CD4-positive, alpha-beta T cell treated with Interleukin-6 at 100 ng/mL for 8 hours (primary cell): ENCODE results near the gene RHOV.

ENCODE experiments used
- DNase-seq: peaks from one replicate; pipeline ENCODE4 v3.0.0-alpha.2; 2020; ENCODE audit warnings: mixed read lengths, low spot score

The RHOV gene

GRCh38 chr15:40845036-40845435, 29.0 kb downstream of the RHOV start:
- DNase-seq = no peak

- DNase-seq = peak; percentile 14
Measured at GRCh38 chr15:40844696-40845030, 29.4 kb downstream of the RHOV start.

DNA sequence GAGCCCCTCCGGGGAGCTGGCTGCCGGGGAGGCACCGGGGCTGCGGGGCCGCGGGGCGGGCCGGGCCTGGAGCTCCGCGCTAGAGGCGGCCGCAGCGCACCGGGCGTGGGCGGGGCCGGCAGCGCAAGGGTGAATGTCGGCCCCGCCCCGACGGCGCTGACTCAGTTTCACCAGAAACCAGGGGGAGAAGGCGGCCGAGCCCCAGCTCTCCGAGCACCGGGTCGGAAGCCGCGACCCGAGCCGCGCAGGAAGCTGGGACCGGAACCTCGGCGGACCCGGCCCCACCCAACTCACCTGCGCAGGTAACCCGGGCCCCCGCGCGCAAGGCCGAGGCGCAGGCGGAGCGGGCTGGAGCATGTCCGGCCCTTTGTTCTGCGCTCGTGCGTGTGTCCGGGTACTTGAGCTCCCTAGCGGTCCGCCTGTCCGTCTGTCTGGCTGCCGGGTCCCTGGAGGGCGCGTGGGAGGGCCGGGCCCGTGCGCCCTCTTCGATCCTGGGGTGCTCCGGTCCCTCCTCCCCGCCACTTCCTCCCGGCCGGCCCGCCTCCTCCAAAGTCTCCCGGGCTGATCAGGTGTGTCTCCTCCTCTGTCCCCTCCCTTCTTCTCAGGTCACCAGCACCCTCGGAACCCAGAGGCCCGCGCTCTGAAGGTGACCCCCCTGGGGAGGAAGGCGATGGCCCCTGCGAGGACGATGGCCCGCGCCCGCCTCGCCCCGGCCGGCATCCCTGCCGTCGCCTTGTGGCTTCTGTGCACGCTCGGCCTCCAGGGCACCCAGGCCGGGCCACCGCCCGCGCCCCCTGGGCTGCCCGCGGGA, 29.9 kb downstream of the RHOV start, which contains the start of gene SPINT1:
SPINT1 (plus strand) TSS at position 164 of the 811 bp plus-strand sequence; CDS start at position 671, 507 bp downstream.
- peak; percentile 25 for DNase-seq

- DNase-seq = no peak
Measured at GRCh38 chr15:40843261-40843884, 30.7 kb downstream of the RHOV start.

- no peak for DNase-seq
Measured at GRCh38 chr15:40841741-40842140, 32.3 kb downstream of the RHOV start.

DNA sequence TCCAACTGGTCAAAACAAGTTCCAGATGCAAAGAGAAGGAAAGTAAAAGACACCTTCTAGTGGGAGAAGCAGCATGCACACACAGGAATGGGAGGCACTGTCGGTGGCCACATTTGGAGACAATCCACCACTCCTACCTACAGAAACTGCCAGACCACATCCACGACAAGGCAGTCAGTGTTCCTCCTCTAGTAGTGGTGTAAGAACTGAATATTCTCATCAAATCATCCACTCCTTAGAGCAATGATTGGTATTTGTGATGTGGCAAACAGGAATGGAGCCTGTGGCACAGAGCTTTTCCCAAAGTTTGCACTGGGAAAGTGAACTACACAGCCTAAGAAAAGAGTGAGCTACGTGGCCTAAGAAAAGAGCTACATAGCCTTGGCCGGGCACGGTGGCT, 35.3 kb downstream of the RHOV start:
- DNase-seq = no peak

DNA sequence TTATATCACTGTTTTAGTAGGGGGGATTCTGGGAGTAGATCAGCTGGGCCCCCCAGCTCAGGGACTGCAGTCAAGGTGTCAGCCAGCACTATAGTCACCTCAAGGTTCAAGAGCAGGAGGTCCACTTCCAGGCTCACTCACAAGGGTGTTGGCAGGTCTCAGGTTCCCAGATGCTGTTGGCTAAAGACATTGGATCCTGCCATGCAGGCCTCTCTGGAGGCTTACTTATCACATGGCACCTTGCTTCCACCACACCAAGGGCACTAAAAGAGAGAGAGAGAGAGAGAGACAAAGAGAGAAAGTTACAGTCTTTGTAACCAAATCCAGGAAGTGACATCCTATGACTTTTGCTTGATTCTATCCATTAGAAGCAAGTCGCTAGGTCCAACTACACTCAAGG, 38.0 kb downstream of the RHOV start:
- DNase-seq = no peak

GRCh38 chr15:40832903-40833302, 41.1 kb downstream of the RHOV start:
- no peak for DNase-seq

DNA sequence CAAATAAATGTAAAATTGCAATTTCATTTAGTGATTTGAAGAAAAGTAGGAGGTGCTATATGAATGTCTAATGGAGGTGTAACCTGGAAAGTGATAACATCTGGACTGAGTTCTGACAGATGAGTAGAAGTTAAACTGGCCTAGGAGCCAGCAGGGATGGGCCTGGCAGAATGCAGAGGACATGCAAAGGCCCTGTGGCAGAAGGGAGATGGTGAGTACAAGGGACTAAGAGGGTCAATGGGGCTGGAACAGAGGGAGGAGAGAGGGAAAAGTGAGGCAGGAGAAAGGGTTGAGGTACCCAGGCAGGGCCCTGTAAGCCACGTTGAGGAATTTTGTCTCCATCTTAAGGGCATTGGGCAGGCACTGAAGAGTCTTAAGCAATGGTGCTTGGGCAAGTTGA, 42.2 kb downstream of the RHOV start:
- DNase-seq = no peak

- no peak for DNase-seq
Measured at GRCh38 chr15:40830884-40831283, 43.1 kb downstream of the RHOV start.

- no peak for DNase-seq
Measured at GRCh38 chr15:40829115-40829514, 44.9 kb downstream of the RHOV start.

DNA sequence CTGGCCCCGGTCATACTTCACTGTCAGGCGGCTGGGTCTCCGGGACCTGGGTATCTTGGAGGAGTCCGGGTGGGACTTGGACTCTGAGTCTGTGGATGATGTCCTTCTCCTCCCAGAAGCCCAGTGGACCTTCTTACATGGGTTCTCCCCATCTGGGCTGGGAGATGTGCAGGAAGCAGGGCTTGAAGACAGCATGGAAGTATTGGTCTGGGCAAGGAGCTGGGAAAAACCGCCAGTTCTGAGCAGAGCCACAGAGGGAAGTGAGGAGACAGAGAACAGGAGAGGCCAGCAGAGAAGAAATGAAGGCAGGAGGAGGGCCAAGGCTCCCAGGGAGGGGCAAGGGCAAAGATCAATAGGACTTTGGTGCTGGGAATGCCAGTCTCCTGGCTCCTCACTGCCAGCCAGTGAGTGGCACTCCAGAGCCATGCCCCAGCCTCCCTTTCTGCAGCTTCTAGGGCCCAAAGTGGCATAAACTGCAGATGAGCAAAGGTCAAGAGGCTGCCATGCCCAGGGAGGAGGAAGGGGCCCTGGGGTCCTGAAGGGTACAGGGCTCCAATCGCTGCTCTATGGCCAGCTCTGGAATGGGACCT, 45.5 kb downstream of the RHOV start, which contains the start of gene PPP1R14D:
PPP1R14D (minus strand) TSS at position 262 of the 590 bp plus-strand sequence; CDS start at position 195, 67 bp downstream.
- no peak for DNase-seq

- no peak for DNase-seq
Measured at GRCh38 chr15:40826423-40827075, 47.5 kb downstream of the RHOV start.

- DNase-seq = no peak
Measured at GRCh38 chr15:40825661-40826422, 48.2 kb downstream of the RHOV start.

GRCh38 chr15:40823572-40824343, 50.3 kb downstream of the RHOV start:
- DNase-seq = no peak
